K562 (cell line): ENCODE measurements around the gene GET3. TPM values are rescaled to one million over a fixed set of nuclear protein-coding genes. Genes with fewer than 3 reads are reported as not detected.

Experiments
- BHLHE40 ChIP-seq: IDR thresholded peaks from 2 replicates; pipeline ENCODE4 v1.6.1; 2011; ENCODE audit warnings: low read length, improper control_type of control experiment
- CBFA2T3 ChIP-seq: fragments of 450-650 bp; IDR thresholded peaks from 2 replicates; pipeline ENCODE4 v1.6.1; 2017
- CEBPZ ChIP-seq: fragments of 150-350 bp; IDR thresholded peaks from 2 replicates; pipeline ENCODE4 v1.6.1; 2014; ENCODE audit warnings: low read depth, mild to moderate bottlenecking, low read length, borderline replicate concordance
- DMBX1 ChIP-seq: fragments of 250-450 bp; sonication (Bioruptor Pico); IDR thresholded peaks from 2 replicates; pipeline ENCODE4 v1.8.0; 2022; ENCODE audit warnings: inconsistent platforms, mild to moderate bottlenecking, moderate library complexity, borderline replicate concordance
- HCFC1 ChIP-seq: IDR thresholded peaks from 2 replicates; pipeline ENCODE4 v1.6.1; 2012; ENCODE audit warnings: low read depth, low read length, improper control_type of control experiment
- HOMEZ ChIP-seq: fragments of 250-450 bp; sonication (Bioruptor Pico); IDR thresholded peaks from 2 replicates; pipeline ENCODE4 v1.4.0; 2020; ENCODE audit warnings: mild to moderate bottlenecking, moderate library complexity
- MIER1 ChIP-seq: fragments of 450-650 bp; IDR thresholded peaks from 2 replicates; pipeline ENCODE4 v1.6.1; 2016; ENCODE audit warnings: antibody characterized with exemption, mild to moderate bottlenecking, low read depth
- RAD51 ChIP-seq: fragments of 450-650 bp; IDR thresholded peaks from 2 replicates; pipeline ENCODE4 v1.7.1; 2016; ENCODE audit warnings: low read depth, mild to moderate bottlenecking, borderline replicate concordance
- RBM34 ChIP-seq: fragments of 200-400 bp; formaldehyde crosslinking; IDR thresholded peaks from 2 replicates; pipeline ENCODE4 v1.6.1; 2018; ENCODE audit warnings: low read length, borderline replicate concordance; ENCODE audit not compliant: insufficient read depth
- SMARCA5 ChIP-seq: fragments of 450-650 bp; IDR thresholded peaks from 2 replicates; pipeline ENCODE4 v1.6.1; 2016
- polyA plus RNA-seq, 8 experiments: library from polyadenylated mRNA; depleted of rRNA in 4 of 8; stranded (reverse) in 5 of 8; unstranded in 3 of 8; fragments of >200 nt; fragmentation: Nextera tagmentation in 2 of 8; fragmentation: Illumina TruSeq in 1 of 8; extraction: Ambion mirVana in 2 of 8; extraction: Trizol in 1 of 8; gene quantifications; 2 replicates each; pipeline versions ENCODE4 v1.2.1 to v1.2.3, GENCODE V29; 2011 to 2014; ENCODE audit warnings: inconsistent platforms in 1 of 8, missing spikeins in 1 of 8
- total RNA-seq, 7 experiments: library from RNA; depleted of rRNA in 6 of 7; stranded (reverse); fragments of >200 nt in 6 of 7; fragmentation: Illumina TruSeq in 2 of 7; extraction: Trizol in 2 of 7; gene quantifications; 2 replicates each; pipeline versions ENCODE4 v1.2.1 to v1.2.3, GENCODE V29; 2011 to 2021; ENCODE audit warnings: low replicate concordance in 1 of 7
- TF ChIP-seq, protein P1 (sequence below): sonication (generic); formaldehyde crosslinking; IDR thresholded peaks from 2 replicates; pipeline ENCODE4 v1.5.0; 2020; ENCODE audit warnings: missing genetic modification reagents
- TF ChIP-seq, protein P2 (sequence below): fragments of 250-450 bp; sonication (Bioruptor Pico); IDR thresholded peaks from 2 replicates; pipeline ENCODE4 v1.4.0; 2020

Gene GET3
- total and polyA plus RNA-seq, 9 of the 15 experiments (the other 6 are each of a cell fraction or from before 2014, with no cell fraction given), result 8.3 to 83.5 (median 51.8) TPM

DNA sequence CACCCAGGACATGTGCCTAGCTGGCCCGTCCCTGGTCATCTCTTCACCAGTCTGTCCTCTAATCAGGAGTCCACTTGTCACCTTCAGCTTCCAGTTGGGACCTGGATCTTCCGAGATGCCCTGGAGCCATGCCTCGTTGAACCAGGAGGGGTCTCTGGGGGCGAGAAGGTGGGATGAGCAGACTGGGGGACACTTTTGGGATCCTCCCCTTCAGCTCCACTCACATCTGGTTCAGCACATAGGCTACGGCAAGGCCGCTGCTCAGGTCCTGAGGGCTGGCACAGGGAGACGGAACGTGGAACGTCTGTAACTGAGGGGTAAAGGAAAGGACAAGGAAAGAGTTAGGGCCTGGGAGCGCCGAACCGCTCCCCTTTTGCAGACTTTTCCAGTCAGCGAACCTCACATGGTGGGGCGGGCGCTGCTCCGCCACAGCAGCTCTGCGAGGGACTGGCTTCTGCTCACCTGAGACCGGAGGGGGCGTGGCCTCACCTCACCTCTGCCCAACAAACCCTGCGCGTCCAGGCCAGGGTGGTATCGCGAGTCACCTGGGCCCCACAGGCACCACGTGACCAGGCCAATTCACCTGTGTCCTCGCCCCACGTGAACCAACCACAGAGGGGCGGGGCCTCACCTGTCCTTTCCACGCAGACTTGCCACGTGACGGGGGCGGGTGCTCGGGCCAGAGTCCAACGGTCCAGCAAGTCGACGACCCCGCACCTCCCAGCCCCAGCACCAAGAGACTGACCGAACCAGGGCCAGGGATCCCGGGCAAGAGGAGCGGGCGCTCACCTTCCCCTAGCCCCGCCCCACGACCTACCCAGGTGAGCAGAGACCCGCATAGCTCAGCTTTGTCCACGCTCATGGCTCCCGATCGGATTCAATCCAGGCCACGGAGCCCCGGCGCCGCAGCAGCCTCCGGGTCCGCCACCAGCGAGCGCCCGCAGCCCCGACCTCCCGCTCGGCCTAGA lies 37.6 kb downstream of the GET3 start, which contains the start of gene HOOK2 (continued):
- TF ChIP-seq SMARCA5 (no peak), RAD51 (peak; percentile 90), HOMEZ (CRISPR knock-in tag) (peak; percentile 30; the same call in 1 of the 2 replicates), HCFC1 (no peak), CBFA2T3 (no peak), DMBX1 (CRISPR knock-in tag) (no peak), MIER1 (no peak), CEBPZ (no peak), RBM34 (no peak), BHLHE40 (peak; percentile 27; the same call in 1 of the 2 replicates)
- TF ChIP-seq, protein P1, sequence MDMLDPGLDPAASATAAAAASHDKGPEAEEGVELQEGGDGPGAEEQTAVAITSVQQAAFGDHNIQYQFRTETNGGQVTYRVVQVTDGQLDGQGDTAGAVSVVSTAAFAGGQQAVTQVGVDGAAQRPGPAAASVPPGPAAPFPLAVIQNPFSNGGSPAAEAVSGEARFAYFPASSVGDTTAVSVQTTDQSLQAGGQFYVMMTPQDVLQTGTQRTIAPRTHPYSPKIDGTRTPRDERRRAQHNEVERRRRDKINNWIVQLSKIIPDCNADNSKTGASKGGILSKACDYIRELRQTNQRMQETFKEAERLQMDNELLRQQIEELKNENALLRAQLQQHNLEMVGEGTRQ (CRISPR knock-in tag), result peak; percentile 93
- TF ChIP-seq, protein P2, sequence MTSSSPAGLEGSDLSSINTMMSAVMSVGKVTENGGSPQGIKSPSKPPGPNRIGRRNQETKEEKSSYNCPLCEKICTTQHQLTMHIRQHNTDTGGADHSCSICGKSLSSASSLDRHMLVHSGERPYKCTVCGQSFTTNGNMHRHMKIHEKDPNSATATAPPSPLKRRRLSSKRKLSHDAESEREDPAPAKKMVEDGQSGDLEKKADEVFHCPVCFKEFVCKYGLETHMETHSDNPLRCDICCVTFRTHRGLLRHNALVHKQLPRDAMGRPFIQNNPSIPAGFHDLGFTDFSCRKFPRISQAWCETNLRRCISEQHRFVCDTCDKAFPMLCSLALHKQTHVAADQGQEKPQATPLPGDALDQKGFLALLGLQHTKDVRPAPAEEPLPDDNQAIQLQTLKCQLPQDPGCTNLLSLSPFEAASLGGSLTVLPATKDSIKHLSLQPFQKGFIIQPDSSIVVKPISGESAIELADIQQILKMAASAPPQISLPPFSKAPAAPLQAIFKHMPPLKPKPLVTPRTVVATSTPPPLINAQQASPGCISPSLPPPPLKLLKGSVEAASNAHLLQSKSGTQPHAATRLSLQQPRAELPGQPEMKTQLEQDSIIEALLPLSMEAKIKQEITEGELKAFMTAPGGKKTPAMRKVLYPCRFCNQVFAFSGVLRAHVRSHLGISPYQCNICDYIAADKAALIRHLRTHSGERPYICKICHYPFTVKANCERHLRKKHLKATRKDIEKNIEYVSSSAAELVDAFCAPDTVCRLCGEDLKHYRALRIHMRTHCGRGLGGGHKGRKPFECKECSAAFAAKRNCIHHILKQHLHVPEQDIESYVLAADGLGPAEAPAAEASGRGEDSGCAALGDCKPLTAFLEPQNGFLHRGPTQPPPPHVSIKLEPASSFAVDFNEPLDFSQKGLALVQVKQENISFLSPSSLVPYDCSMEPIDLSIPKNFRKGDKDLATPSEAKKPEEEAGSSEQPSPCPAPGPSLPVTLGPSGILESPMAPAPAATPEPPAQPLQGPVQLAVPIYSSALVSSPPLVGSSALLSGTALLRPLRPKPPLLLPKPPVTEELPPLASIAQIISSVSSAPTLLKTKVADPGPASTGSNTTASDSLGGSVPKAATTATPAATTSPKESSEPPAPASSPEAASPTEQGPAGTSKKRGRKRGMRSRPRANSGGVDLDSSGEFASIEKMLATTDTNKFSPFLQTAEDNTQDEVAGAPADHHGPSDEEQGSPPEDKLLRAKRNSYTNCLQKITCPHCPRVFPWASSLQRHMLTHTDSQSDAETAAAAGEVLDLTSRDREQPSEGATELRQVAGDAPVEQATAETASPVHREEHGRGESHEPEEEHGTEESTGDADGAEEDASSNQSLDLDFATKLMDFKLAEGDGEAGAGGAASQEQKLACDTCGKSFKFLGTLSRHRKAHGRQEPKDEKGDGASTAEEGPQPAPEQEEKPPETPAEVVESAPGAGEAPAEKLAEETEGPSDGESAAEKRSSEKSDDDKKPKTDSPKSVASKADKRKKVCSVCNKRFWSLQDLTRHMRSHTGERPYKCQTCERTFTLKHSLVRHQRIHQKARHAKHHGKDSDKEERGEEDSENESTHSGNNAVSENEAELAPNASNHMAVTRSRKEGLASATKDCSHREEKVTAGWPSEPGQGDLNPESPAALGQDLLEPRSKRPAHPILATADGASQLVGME (CRISPR knock-in tag), result 0 out of 2 replicates have a peak, but pooled peaks have one; percentile 42
